Ascending aorta (tissue), 2 donors: ENCODE data around the gene ARHGAP24. TPM values are rescaled to one million over a fixed set of nuclear protein-coding genes. Genes with fewer than 3 reads are reported as not detected.

Experiments
- DNase-seq, 2 donors: peaks; one replicate each; pipeline ENCODE4 v3.0.0-alpha.2; 2019; ENCODE audit warnings: low spot score in 2 of 2
- H3K27ac ChIP-seq, 2 donors: fragments of 200-600 bp; sonication (generic); one replicate each; pipeline ENCODE4 v1.5.1; 2016 to 2017; ENCODE audit warnings: mild to moderate bottlenecking in 1 of 2
- H3K27me3 ChIP-seq: fragments of 200-600 bp; sonication (generic); one replicate; pipeline ENCODE4 v1.5.1; 2017
- H3K36me3 ChIP-seq, 2 donors: fragments of 200-600 bp; sonication (generic); one replicate each; pipeline ENCODE4 v1.5.1; 2016
- H3K4me1 ChIP-seq, 2 donors: fragments of 200-600 bp; sonication (generic); one replicate each; pipeline ENCODE4 v1.5.1; 2016 to 2017; ENCODE audit warnings: mild to moderate bottlenecking in 1 of 2
- H3K4me3 ChIP-seq, 2 donors: fragments of 200-600 bp; sonication (generic); one replicate each; pipeline ENCODE4 v1.5.1; 2016 to 2017; ENCODE audit warnings: mild to moderate bottlenecking in 1 of 2
- H3K9me3 ChIP-seq, 2 donors: fragments of 200-600 bp; sonication (generic); one replicate each; pipeline ENCODE4 v1.5.1; 2016
- CTCF ChIP-seq, 3 experiments: fragments of 200-600 bp in 2 of 3; fragments of 450-650 bp in 1 of 3; sonication (generic) in 2 of 3; IDR thresholded peaks; one replicate each; pipeline ENCODE4 v1.5.1; 2016 to 2019; ENCODE audit warnings: antibody characterized with exemption in 3 of 3, mild to moderate bottlenecking in 1 of 3, moderate library complexity in 1 of 3
- intact Hi-C: fragments of 100-400 bp; cut with DNase I; formaldehyde crosslinking; loops from one replicate; pipeline ENCODE4 v1.15.1; 2023
- total RNA-seq: library from RNA; depleted of rRNA; stranded (reverse); fragments of >200 nt; gene quantifications from one replicate; pipeline ENCODE4 v1.1.0, GENCODE V29; 2016

The ARHGAP24 gene
- total RNA-seq, 1 donor from 2014 or later: 13.9 TPM

GRCh38 chr4:85675076-85676049 is 200.4 kb downstream of the ARHGAP24 start:
- Histone ChIP-seq H3K4me3 (no peak overlapping the region), H3K9me3 (no peaks in the 10 kb centered on the region), H3K36me3 (no peaks in the 10 kb centered on the region), H3K27me3 (no peaks in the 10 kb centered on the region), H3K4me1 (no peaks in the 10 kb centered on the region), H3K27ac (no peak overlapping the region)
- no peak for DNase-seq
- no peak for TF ChIP-seq CTCF (IDR thresholded peaks at IDR 0.05)
- intact Hi-C loops: no loop called here

GRCh38 chr4:85676050-85676425 is 201.1 kb downstream of the ARHGAP24 start:
- H3K27me3 ChIP-seq: no peaks in the 10 kb centered on the region
- no peaks in the 10 kb centered on the region for H3K36me3 ChIP-seq
- DNase-seq: no peak
- no peak overlapping the region for H3K27ac ChIP-seq
- no peaks in the 10 kb centered on the region for H3K9me3 ChIP-seq
- no peaks in the 10 kb centered on the region for H3K4me1 ChIP-seq
- no peak for TF ChIP-seq CTCF (IDR thresholded peaks at IDR 0.05)
- intact Hi-C loops: no loop called here
- no peak overlapping the region for H3K4me3 ChIP-seq

GRCh38 chr4:85676850-85677590 is 202.1 kb downstream of the ARHGAP24 start:
- H3K9me3 ChIP-seq: no peaks in the 10 kb centered on the region
- no peaks in the 10 kb centered on the region for H3K36me3 ChIP-seq
- H3K4me3 ChIP-seq: no peak overlapping the region
- H3K27ac ChIP-seq: no peak overlapping the region
- no peaks in the 10 kb centered on the region for H3K4me1 ChIP-seq
- H3K27me3 ChIP-seq: no peaks in the 10 kb centered on the region
- TF ChIP-seq CTCF (IDR thresholded peaks at IDR 0.05): no peak
- DNase-seq: no peak
- intact Hi-C loops: no loop called here

- DNase-seq: peak in 1 of 2 donors; percentile 27
- TF ChIP-seq CTCF (IDR thresholded peaks at IDR 0.05): no peak
- Histone ChIP-seq H3K4me3 (no peak overlapping the region), H3K27ac (no peak overlapping the region), H3K36me3 (no peaks in the 10 kb centered on the region), H3K4me1 (no peaks in the 10 kb centered on the region), H3K27me3 (no peaks in the 10 kb centered on the region), H3K9me3 (no peaks in the 10 kb centered on the region)
- intact Hi-C loops: no loop called here
Measured at GRCh38 chr4:85681221-85681657, 206.3 kb downstream of the ARHGAP24 start.

GRCh38 chr4:85681921-85682320 is 207.0 kb downstream of the ARHGAP24 start:
- H3K36me3 ChIP-seq: no peaks in the 10 kb centered on the region
- no peak overlapping the region for H3K4me3 ChIP-seq
- no peaks in the 10 kb centered on the region for H3K9me3 ChIP-seq
- no peaks in the 10 kb centered on the region for H3K4me1 ChIP-seq
- intact Hi-C loops: no loop called here
- DNase-seq: no peak
- no peaks in the 10 kb centered on the region for H3K27me3 ChIP-seq
- no peak for TF ChIP-seq CTCF (IDR thresholded peaks at IDR 0.05)
- H3K27ac ChIP-seq: no peak overlapping the region
